ENCODE results near the gene DOC2B. TPM values are rescaled to one million over a fixed set of nuclear protein-coding genes. Genes with fewer than 3 reads are reported as not detected.
"Not testable (repeated sequence)": the region's sequence is repeated elsewhere in the genome, so short reads cannot be mapped to it uniquely, and the experiment has no call there.

Gene DOC2B
- total and polyA plus RNA-seq, 2 of the 8 experiments (the other 6 are each of a cell fraction or from before 2014, with no cell fraction given), result 1.3 to 3.3 TPM

- not testable (repeated sequence) for H3K4ac ChIP-seq (replicated peaks; ENCODE audit: insufficient read length, low read depth, low read length); H3K23ac ChIP-seq (ENCODE audit: insufficient read length); H3K14ac ChIP-seq (ENCODE audit: insufficient read length); H2AFZ ChIP-seq (ENCODE audit: low read length); H2BK120ac ChIP-seq (replicated peaks; ENCODE audit: low read depth, low read length); H4K8ac ChIP-seq (ENCODE audit: extremely low read depth, insufficient read depth, low read length); DNase-seq (ENCODE audit: low read depth in 1 of 2, low spot score in 2 of 2); H2BK15ac ChIP-seq (ENCODE audit: low read length); H3K27ac ChIP-seq (ENCODE audit: low read depth, low read length); H3K4me3 ChIP-seq (ENCODE audit: extremely low read depth in 1 of 4, insufficient read depth in 2 of 4, low read depth in 3 of 4, low read length in 4 of 4); H2BK12ac ChIP-seq (ENCODE audit: low read depth, low read length); H3K4me2 ChIP-seq (ENCODE audit: insufficient read depth in 1 of 2, low read depth in 2 of 2, low read length in 2 of 2); H3K27me3 ChIP-seq (replicated peaks in 1 of 4; ENCODE audit: control insufficient read depth in 3 of 4, extremely low read depth in 1 of 4, insufficient read depth in 3 of 4, low read length in 3 of 4); H2BK5ac ChIP-seq (ENCODE audit: low read depth, low read length); H3K23me2 ChIP-seq (ENCODE audit: low read depth, low read length); H2AK5ac ChIP-seq (ENCODE audit: low read depth, low read length); H3K56ac ChIP-seq (replicated peaks; ENCODE audit: insufficient read length, low read depth, low read length); H4K20me1 ChIP-seq (replicated peaks in 1 of 2; ENCODE audit: control insufficient read depth in 1 of 2, insufficient read depth in 2 of 2, low read length in 2 of 2); H3K9me3 ChIP-seq (ENCODE audit: insufficient read depth in 2 of 2, low read depth in 1 of 2, low read length in 1 of 2); H3K79me2 ChIP-seq (ENCODE audit: control insufficient read depth in 1 of 2, insufficient read depth in 2 of 2, low read length in 2 of 2); H3K36me3 ChIP-seq (ENCODE audit: control insufficient read depth in 2 of 4, insufficient read depth in 4 of 4, low read length in 3 of 4); H3K18ac ChIP-seq (ENCODE audit: extremely low read depth, low read length); H2BK20ac ChIP-seq (ENCODE audit: low read length); H3K9ac ChIP-seq (replicated peaks in 1 of 4; ENCODE audit: extremely low read depth in 1 of 4, low read depth in 3 of 4, low read length in 3 of 4); H4K91ac ChIP-seq (replicated peaks; ENCODE audit: insufficient read length, low read length); H3K79me1 ChIP-seq (ENCODE audit: low read depth, low read length); H4K5ac ChIP-seq (ENCODE audit: insufficient read length, low read depth, low read length); FAIRE-seq
- WGBS, 2 experiments (ENCODE audit: extremely low coverage in 1 of 2, insufficient coverage in 1 of 2, insufficient read length in 1 of 2, insufficient replicate concordance in 2 of 2, low coverage in 1 of 2, low lambda C conversion rate in 2 of 2, missing lambda C conversion rate in 1 of 2), result 87% methylated on average over 12 of the region's 13 CpGs; no CpG with 5 or more reads in 1 of the 2 experiments
- ChIA-PET CTCF (ENCODE audit: partially characterized antibody) (interaction anchor here (1.4 to 2.2 kb wide), 3 partner anchors 8 to 52 kb away, joined by 3 to 5 read pairs (median 5); no protein-coding TSS in a partner anchor), POLR2A (ENCODE audit: partially characterized antibody) (interaction anchor here (0.6 kb wide), 1 partner anchor 543 kb away, joined by 3 read pairs; no protein-coding TSS in a partner anchor)
- peaks cover 0 to 13% (median 4%) of the 10 kb centered on the region in 4 experiments; a peak in 5 of 7 replicates for H3K4me1 ChIP-seq (replicated peaks in 1 of 4; ENCODE audit: control insufficient read depth in 3 of 4, insufficient read depth in 4 of 4, low read length in 3 of 4)
Measured at GRCh38 chr17:201736-202135, 20.3 kb upstream of the DOC2B start.

- not testable (repeated sequence) for H4K20me1 ChIP-seq (replicated peaks in 1 of 2; ENCODE audit: control insufficient read depth in 1 of 2, insufficient read depth in 2 of 2, low read length in 2 of 2)
- CTCF ChIA-PET (ENCODE audit: partially characterized antibody), result interaction anchor here (0.7 to 2.2 kb wide), 3 partner anchors 8 to 107 kb away, joined by 3 to 5 read pairs (median 5); no protein-coding TSS in a partner anchor
Measured at GRCh38 chr17:201257-201656, 19.8 kb upstream of the DOC2B start.

More at GRCh38 chr17:201257-201656, 19.8 kb upstream of the DOC2B start:
- peaks cover 0 to 16% (median 4%) of the 10 kb centered on the region in 4 experiments; a peak in 5 of 7 replicates for H3K4me1 ChIP-seq (replicated peaks in 1 of 4; ENCODE audit: control insufficient read depth in 3 of 4, insufficient read depth in 4 of 4, low read length in 3 of 4)
- H2BK12ac ChIP-seq (ENCODE audit: low read depth, low read length), result 0 out of 2 replicates have a peak overlapping the region, but pooled peaks have one; percentile 14
- peak overlapping the region; percentile 35 for H3K14ac ChIP-seq (ENCODE audit: insufficient read length)
- H3K18ac ChIP-seq (ENCODE audit: extremely low read depth, low read length); H3K4me3 ChIP-seq (ENCODE audit: extremely low read depth in 1 of 4, insufficient read depth in 2 of 4, low read depth in 3 of 4, low read length in 4 of 4); H2BK5ac ChIP-seq (ENCODE audit: low read depth, low read length); H3K9ac ChIP-seq (replicated peaks in 1 of 4; ENCODE audit: extremely low read depth in 1 of 4, low read depth in 3 of 4, low read length in 3 of 4); H2AK5ac ChIP-seq (ENCODE audit: low read depth, low read length); H2BK15ac ChIP-seq (ENCODE audit: low read length); H3K27ac ChIP-seq (ENCODE audit: low read depth, low read length); FAIRE-seq; POLR2A ChIA-PET (ENCODE audit: partially characterized antibody); H2AFZ ChIP-seq (ENCODE audit: low read length); H2BK20ac ChIP-seq (ENCODE audit: low read length); H4K8ac ChIP-seq (ENCODE audit: extremely low read depth, insufficient read depth, low read length); H3K36me3 ChIP-seq (ENCODE audit: control insufficient read depth in 2 of 4, insufficient read depth in 4 of 4, low read length in 3 of 4); H4K5ac ChIP-seq (ENCODE audit: insufficient read length, low read depth, low read length); H3K27me3 ChIP-seq (replicated peaks in 1 of 4; ENCODE audit: control insufficient read depth in 3 of 4, extremely low read depth in 1 of 4, insufficient read depth in 3 of 4, low read length in 3 of 4); H3K23ac ChIP-seq (ENCODE audit: insufficient read length); H3K56ac ChIP-seq (replicated peaks; ENCODE audit: insufficient read length, low read depth, low read length); DNase-seq (ENCODE audit: low read depth in 1 of 2, low spot score in 2 of 2); H3K23me2 ChIP-seq (ENCODE audit: low read depth, low read length); H3K4me2 ChIP-seq (ENCODE audit: insufficient read depth in 1 of 2, low read depth in 2 of 2, low read length in 2 of 2); H2BK120ac ChIP-seq (replicated peaks; ENCODE audit: low read depth, low read length); H3K9me3 ChIP-seq (ENCODE audit: insufficient read depth in 2 of 2, low read depth in 1 of 2, low read length in 1 of 2); H3K4ac ChIP-seq (replicated peaks; ENCODE audit: insufficient read length, low read depth, low read length); H3K79me2 ChIP-seq (ENCODE audit: control insufficient read depth in 1 of 2, insufficient read depth in 2 of 2, low read length in 2 of 2); H3K79me1 ChIP-seq (ENCODE audit: low read depth, low read length); H4K91ac ChIP-seq (replicated peaks; ENCODE audit: insufficient read length, low read length): not testable (repeated sequence)
- 94% methylated on average over 5 of the region's 16 CpGs; no CpG with 5 or more reads in 1 of the 2 experiments for WGBS, 2 experiments (ENCODE audit: extremely low coverage in 1 of 2, insufficient coverage in 1 of 2, insufficient read length in 1 of 2, insufficient replicate concordance in 2 of 2, low coverage in 1 of 2, low lambda C conversion rate in 2 of 2, missing lambda C conversion rate in 1 of 2)

Data from H1 (cell line).